Endothelial cell of umbilical vein (primary cell): ENCODE results near the gene ATXN10. TPM values are rescaled to one million over a fixed set of nuclear protein-coding genes. Genes with fewer than 3 reads are reported as not detected.

ENCODE experiments used
- BruUV-seq: library from RNA; stranded (reverse); fragments of 400-500 nt; replicated peaks from 2 replicates; lab custom pipeline; 2021; lab: Mats Ljungman, UMichigan
- CTCF ChIA-PET: fragments of 300-600, 350-600 bp; sonication (Branson Sonifier 250); formaldehyde crosslinking; loops from one replicate; lab custom pipeline; 2021; ENCODE audit warnings: antibody characterized with exemption, inconsistent platforms; lab: Charles Lee
- POLR2A ChIA-PET: fragments of 300-600, 350-600 bp; sonication (Branson Sonifier 250); formaldehyde crosslinking; loops from one replicate; lab custom pipeline; 2021; ENCODE audit warnings: antibody characterized with exemption, inconsistent platforms; lab: Charles Lee
- DNase-seq: peaks from one replicate; pipeline ENCODE4 v3.0.0-alpha.2; 2011; ENCODE audit warnings: low read depth, low spot score
- FAIRE-seq: peaks from 2 replicates; lab custom pipeline; 2011; peaks lifted over from hg19 to GRCh38; lab: Jason Lieb, UNC
- H2AFZ ChIP-seq: 2 replicates; pipeline ENCODE4 v1.6.0; 2012; ENCODE audit warnings: low read depth, low read length, control low read depth, inconsistent platforms
- H3K27ac ChIP-seq: 2 replicates; pipeline ENCODE4 v1.5.1; 2011; ENCODE audit warnings: low read depth, mild to moderate bottlenecking, control low read depth, low read length, moderate library complexity; ENCODE audit not compliant: insufficient read depth
- H3K27me3 ChIP-seq, 2 experiments: 2 replicates each; pipeline versions ENCODE4 v1.6.0 to v1.6.1; 2011; ENCODE audit warnings: low read length in 2 of 2, mixed read lengths in 1 of 2; ENCODE audit not compliant: control insufficient read depth in 2 of 2, insufficient read depth in 2 of 2
- H3K36me3 ChIP-seq, 2 experiments: 2 replicates in 1 of 2; 3 replicates in 1 of 2; pipeline ENCODE4 v1.5.1; 2011; ENCODE audit warnings: low read length in 2 of 2, mild to moderate bottlenecking in 1 of 2, moderate library complexity in 1 of 2; ENCODE audit not compliant: control insufficient read depth in 2 of 2, insufficient read depth in 2 of 2; ENCODE audit errors: extremely low read depth in 1 of 2
- H3K4me1 ChIP-seq: 3 replicates; pipeline ENCODE4 v1.5.1; 2011; ENCODE audit warnings: mild to moderate bottlenecking, low read length; ENCODE audit not compliant: control insufficient read depth, insufficient read depth; ENCODE audit errors: extremely low read depth
- H3K4me2 ChIP-seq: 2 replicates; pipeline ENCODE4 v1.6.1; 2011; ENCODE audit warnings: low read length, control low read depth, mixed read lengths; ENCODE audit not compliant: insufficient read depth
- H3K4me3 ChIP-seq, 3 experiments: fragments of 200-600 bp in 1 of 3; sonication (generic), shearing (Covaris generic) in 1 of 3; replicated peaks in 1 of 3; 2 replicates each; pipeline ENCODE4 v1.5.1; 2011 to 2016; ENCODE audit warnings: control low read depth in 3 of 3, low read length in 3 of 3, mild to moderate bottlenecking in 2 of 3, inconsistent platforms in 1 of 3, low read depth in 1 of 3, moderate library complexity in 1 of 3; ENCODE audit not compliant: insufficient read depth in 1 of 3
- H3K79me2 ChIP-seq: 2 replicates; pipeline ENCODE4 v1.6.0; 2012; ENCODE audit warnings: low read length, inconsistent platforms; ENCODE audit not compliant: control insufficient read depth, insufficient read depth
- H3K9ac ChIP-seq: replicated peaks from 2 replicates; pipeline ENCODE3; 2011; ENCODE audit warnings: low read length, control low read depth; ENCODE audit not compliant: insufficient read depth; ENCODE audit errors: extremely low read depth
- H3K9me1 ChIP-seq: replicated peaks from 3 replicates; pipeline ENCODE4 v1.6.0; 2011; ENCODE audit warnings: mild to moderate bottlenecking, low read length; ENCODE audit not compliant: control insufficient read depth, insufficient read depth; ENCODE audit errors: extremely low read depth
- H3K9me3 ChIP-seq: replicated peaks from 2 replicates; pipeline ENCODE4 v1.5.1; 2012; ENCODE audit warnings: low read length, inconsistent platforms; ENCODE audit not compliant: control insufficient read depth, insufficient read depth
- H4K20me1 ChIP-seq: replicated peaks from 2 replicates; pipeline ENCODE3; 2011; ENCODE audit warnings: mild to moderate bottlenecking, low read length; ENCODE audit not compliant: control insufficient read depth, insufficient read depth; ENCODE audit errors: extremely low read depth
- CTCF ChIP-seq, 2 donors: IDR thresholded peaks; 1 replicate in 1 of 2; 2 replicates in 1 of 2; pipeline ENCODE4 v1.5.1; 2011; ENCODE audit warnings: low read length in 2 of 2, mild to moderate bottlenecking in 2 of 2, moderate library complexity in 2 of 2, control low read depth in 1 of 2, inconsistent platforms in 1 of 2, low read depth in 1 of 2; ENCODE audit not compliant: insufficient read depth in 1 of 2; ENCODE audit errors: extremely low read depth in 1 of 2
- EZH2 ChIP-seq: IDR thresholded peaks from 2 replicates; pipeline ENCODE4 v1.6.1; 2012; ENCODE audit warnings: borderline replicate concordance, low read depth, mild to moderate bottlenecking, moderate library complexity, low read length, inconsistent platforms; ENCODE audit not compliant: severe bottlenecking
- FOS ChIP-seq: IDR thresholded peaks from 2 replicates; pipeline ENCODE4 v1.6.1; 2011; ENCODE audit warnings: mild to moderate bottlenecking, low read length, moderate library complexity, borderline replicate concordance; ENCODE audit not compliant: insufficient read depth
- GATA2 ChIP-seq: IDR thresholded peaks from 2 replicates; pipeline ENCODE4 v1.7.0; 2011; ENCODE audit warnings: low read depth, mild to moderate bottlenecking, moderate library complexity, mixed read lengths, low read length; ENCODE audit not compliant: insufficient read length, insufficient read depth
- JUN ChIP-seq: IDR thresholded peaks from 2 replicates; pipeline ENCODE4 v1.6.1; 2011; ENCODE audit warnings: borderline replicate concordance, low read depth; ENCODE audit not compliant: insufficient read length, insufficient read depth
- MAX ChIP-seq: IDR thresholded peaks from 2 replicates; pipeline ENCODE4 v1.6.1; 2011; ENCODE audit not compliant: insufficient read depth, insufficient read length
- MYC ChIP-seq: IDR thresholded peaks from one replicate; pipeline ENCODE4 v1.6.1; 2011; ENCODE audit warnings: mild to moderate bottlenecking, low read depth, low read length
- POLR2A ChIP-seq: IDR thresholded peaks from 2 replicates; pipeline ENCODE4 v1.6.1; 2012; ENCODE audit warnings: low read depth, mild to moderate bottlenecking, control low read depth, low read length
- POLR2AphosphoS5 ChIP-seq: IDR thresholded peaks from 2 replicates; pipeline ENCODE4 v1.6.1; 2012; ENCODE audit warnings: low read depth, mild to moderate bottlenecking, control low read depth, low read length, moderate library complexity; ENCODE audit not compliant: insufficient read depth
- dilution Hi-C: fragments of 300-500 bp; cut with MboI; formaldehyde crosslinking; loops from one replicate; pipeline ENCODE4 v1.15.0; 2019; ENCODE audit warnings: low sequenced_read_pairs; ENCODE audit not compliant: extremely low pct_ligation_motif_present
- intact Hi-C: fragments of 100-400 bp; cut with micrococcal nuclease; formaldehyde crosslinking; loops from one replicate; pipeline ENCODE4 v1.10.0; 2022
- polyA plus RNA-seq, 4 experiments: library from polyadenylated mRNA; depleted of rRNA in 3 of 4; stranded (reverse) in 3 of 4; unstranded in 1 of 4; fragments of >200 nt; gene quantifications; 2 replicates each; pipeline versions ENCODE4 v1.2.1 to v1.2.3, GENCODE V29; 2011 to 2012; ENCODE audit warnings: missing spikeins in 1 of 4
- total RNA-seq: library from RNA; stranded (reverse); gene quantifications from 2 replicates; pipeline ENCODE4 v1.2.3, GENCODE V29; 2021

Gene ATXN10
- total and polyA plus RNA-seq, 2 donors (not counting 3 experiments of a cell fraction or from before 2014, with no cell fraction given), result 73.2 to 91.9 TPM

GRCh38 chr22:45651931-45652528, 19.6 kb upstream of the ATXN10 start:
- DNase-seq (no peak), FAIRE-seq (no peak)
- H3K4me3 ChIP-seq, result no peak overlapping the region
- no peak overlapping the region for H3K27ac ChIP-seq
- dilution Hi-C loops (no loop called here), intact Hi-C loops (no loop called here)
- BruUV-seq, result no TSS peak
- no peaks in the 10 kb centered on the region for H3K36me3 ChIP-seq
- no peak overlapping the region for H3K9ac ChIP-seq
- ChIA-PET CTCF (no interaction called here), POLR2A (no interaction called here)
- no peak overlapping the region for H2AFZ ChIP-seq
- no peaks in the 10 kb centered on the region for H4K20me1 ChIP-seq
- no peaks in the 10 kb centered on the region for H3K9me3 ChIP-seq
- H3K4me1 ChIP-seq, result no peaks in the 10 kb centered on the region
- TF ChIP-seq JUN (no peak), CTCF (IDR thresholded peaks at IDR 0.05; ENCODE audit: extremely low read depth in 1 of 2, insufficient read depth in 1 of 2, low read depth in 1 of 2, low read length in 2 of 2) (no peak), MAX (no peak), POLR2A (no peak), EZH2 (no peak), FOS (no peak), GATA2 (no peak), MYC (no peak), POLR2AphosphoS5 (no peak)
- H3K79me2 ChIP-seq, result no peaks in the 10 kb centered on the region
- H3K9me1 ChIP-seq, result no peaks in the 10 kb centered on the region
- peaks cover 18 to 30% of the 10 kb centered on the region in 2 experiments for H3K27me3 ChIP-seq
- H3K4me2 ChIP-seq, result no peak overlapping the region
